ENCODE results near the gene CHAF1A.

DNA sequence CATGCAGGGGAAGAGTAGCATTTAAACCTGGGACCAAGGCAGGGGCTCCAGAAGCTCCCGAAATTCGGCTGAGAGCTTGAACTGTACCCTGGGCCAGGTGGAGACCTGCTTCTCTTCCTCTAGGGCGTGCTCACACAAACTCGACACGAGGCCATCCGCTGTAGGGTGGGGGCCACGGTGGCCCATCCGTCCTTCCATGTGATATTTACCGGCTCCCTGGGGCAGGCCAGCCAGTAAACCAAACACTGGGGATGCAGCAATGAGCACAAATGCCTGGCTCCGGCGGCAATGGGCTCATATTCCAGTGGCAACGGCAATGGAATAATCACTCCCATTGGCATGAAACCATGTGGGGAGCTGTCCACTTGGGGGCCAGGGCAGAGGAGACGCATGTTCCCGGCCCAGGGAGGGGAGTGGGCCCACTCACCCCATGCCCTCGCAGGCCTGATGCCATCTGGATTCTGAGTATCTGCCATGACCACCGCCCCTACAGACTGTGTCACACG lies 12.9 kb upstream of the CHAF1A start:
- TF ChIP-seq, protein P1, sequence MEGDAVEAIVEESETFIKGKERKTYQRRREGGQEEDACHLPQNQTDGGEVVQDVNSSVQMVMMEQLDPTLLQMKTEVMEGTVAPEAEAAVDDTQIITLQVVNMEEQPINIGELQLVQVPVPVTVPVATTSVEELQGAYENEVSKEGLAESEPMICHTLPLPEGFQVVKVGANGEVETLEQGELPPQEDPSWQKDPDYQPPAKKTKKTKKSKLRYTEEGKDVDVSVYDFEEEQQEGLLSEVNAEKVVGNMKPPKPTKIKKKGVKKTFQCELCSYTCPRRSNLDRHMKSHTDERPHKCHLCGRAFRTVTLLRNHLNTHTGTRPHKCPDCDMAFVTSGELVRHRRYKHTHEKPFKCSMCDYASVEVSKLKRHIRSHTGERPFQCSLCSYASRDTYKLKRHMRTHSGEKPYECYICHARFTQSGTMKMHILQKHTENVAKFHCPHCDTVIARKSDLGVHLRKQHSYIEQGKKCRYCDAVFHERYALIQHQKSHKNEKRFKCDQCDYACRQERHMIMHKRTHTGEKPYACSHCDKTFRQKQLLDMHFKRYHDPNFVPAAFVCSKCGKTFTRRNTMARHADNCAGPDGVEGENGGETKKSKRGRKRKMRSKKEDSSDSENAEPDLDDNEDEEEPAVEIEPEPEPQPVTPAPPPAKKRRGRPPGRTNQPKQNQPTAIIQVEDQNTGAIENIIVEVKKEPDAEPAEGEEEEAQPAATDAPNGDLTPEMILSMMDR (conservative IDR thresholded peaks at IDR 0.05; ENCODE audit: low read length) = no peak
- no peak for TF ChIP-seq EZH2phosphoT487 (IDR thresholded peaks at IDR 0.05; ENCODE audit: borderline replicate concordance)
